Stimulated activated CD4-positive, alpha-beta T cell treated with anti-CD3 and anti-CD28 coated beads, Interleukin-1b, Interleukin-23, amount 100 ng/mL, for 1 hour (primary cell): ENCODE measurements around the gene ZNF471.
A peak's percentile ranks its signal among the peaks of the same experiment; 100 is the strongest.

Experiments
- DNase-seq, 2 donors: peaks; one replicate each; pipeline ENCODE4 v3.0.0-alpha.2; 2020; ENCODE audit warnings: low read depth in 2 of 2

The ZNF471 gene

GRCh38 chr19:56507446-56508289 lies at the start of gene ZNF471:
ZNF471 (plus strand) TSS chr19:56507855; CDS start chr19:56511572, 3,717 bp downstream.
- peak; percentile 42 to 62 for DNase-seq

DNA sequence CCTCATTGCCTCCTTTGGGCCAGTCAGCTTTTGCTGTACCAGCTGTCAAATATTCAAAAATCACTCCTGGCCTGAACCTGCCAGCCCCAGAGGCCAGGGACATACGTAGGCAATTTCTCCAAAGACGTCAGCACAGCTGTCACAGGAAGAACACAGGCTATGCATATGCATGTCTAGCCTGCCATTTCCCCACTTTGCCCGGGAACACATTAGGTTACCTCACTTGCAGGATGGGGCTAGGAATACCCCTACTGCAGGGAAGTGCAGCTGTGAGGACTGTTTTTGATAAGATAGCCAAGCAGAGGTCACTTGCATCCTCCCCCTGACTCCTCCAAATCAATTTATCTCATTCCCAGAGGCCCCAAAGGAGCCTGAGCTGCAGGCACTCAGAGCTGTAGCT lies 33.3 kb upstream of the ZNF471 start:
- no peak for DNase-seq

DNA sequence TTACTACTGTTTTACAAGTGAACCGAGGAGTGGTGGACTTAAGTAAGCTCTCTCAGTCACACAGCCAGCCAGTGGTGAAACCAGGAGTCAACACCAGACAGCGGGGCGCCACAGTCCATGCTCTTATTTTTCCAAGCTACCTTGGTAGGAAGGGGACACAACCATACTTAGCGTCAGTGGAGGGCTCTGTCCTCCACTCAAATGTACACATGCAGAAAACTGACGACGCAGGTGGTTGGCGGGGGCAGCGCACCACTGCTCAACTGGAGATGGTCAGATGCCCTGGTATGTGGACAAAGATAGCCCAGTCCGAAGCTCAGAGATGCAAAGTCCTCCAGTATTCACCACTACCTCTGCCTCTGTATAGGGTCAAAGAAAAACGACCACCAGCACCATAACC lies 31.6 kb upstream of the ZNF471 start:
- no peak for DNase-seq

GRCh38 chr19:56476651-56477428 lies 30.8 kb upstream of the ZNF471 start, which contains the start of gene ZNF667:
ZNF667 (minus strand) TSS chr19:56477345; CDS start chr19:56462370, 14,975 bp downstream.
- no peak for DNase-seq

GRCh38 chr19:56477429-56478338 lies 30.0 kb upstream of the ZNF471 start:
- DNase-seq, result peak in 1 of 2 donors; percentile 30

DNA sequence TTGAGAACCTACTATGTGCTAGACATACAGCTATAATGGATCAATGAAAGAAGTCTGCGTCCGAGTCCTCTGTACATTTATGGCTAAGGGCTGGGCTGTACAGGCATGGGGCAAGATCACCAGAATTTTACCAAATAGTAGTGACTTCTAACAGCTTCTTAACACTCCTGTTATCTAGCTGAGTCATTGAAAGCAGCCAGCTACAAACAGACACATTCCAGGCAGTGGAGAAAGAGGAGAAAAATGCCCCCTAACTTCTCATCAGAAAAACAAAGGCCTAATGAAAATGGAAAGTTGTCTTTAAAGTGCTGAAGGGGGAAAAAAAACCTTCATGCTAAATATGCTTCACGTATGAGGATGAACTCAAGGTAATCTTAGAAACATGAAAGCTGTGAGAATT lies 16.3 kb upstream of the ZNF471 start:
- no peak for DNase-seq

GRCh38 chr19:56504581-56504980 lies 3.1 kb upstream of the ZNF471 start:
- no peak for DNase-seq

DNA sequence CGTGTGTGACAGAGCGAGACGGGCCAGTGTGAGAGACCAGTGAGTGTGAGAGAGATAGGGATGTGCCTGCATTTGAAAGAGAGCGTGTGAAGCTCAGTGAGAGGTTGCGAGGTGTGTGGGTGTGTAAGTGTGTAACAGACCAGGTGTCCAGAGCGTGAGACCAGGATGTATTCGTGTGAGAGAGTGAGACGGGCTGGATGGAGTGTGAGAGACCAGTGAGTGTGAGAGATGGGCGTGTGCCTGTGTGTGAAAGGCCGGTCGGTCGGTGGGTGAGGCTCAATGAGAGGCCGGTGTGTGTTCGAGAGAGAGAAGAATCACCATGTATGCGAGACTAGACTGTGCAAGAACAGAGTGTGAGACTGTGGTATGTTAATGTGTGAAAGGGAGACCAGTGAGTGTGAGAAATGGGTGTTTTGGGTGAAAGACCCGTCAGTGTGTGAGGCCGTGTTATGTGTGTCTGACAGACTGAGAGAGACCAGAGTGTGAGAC lies 679 bp downstream of the ZNF471 start:
- no peak for DNase-seq

DNA sequence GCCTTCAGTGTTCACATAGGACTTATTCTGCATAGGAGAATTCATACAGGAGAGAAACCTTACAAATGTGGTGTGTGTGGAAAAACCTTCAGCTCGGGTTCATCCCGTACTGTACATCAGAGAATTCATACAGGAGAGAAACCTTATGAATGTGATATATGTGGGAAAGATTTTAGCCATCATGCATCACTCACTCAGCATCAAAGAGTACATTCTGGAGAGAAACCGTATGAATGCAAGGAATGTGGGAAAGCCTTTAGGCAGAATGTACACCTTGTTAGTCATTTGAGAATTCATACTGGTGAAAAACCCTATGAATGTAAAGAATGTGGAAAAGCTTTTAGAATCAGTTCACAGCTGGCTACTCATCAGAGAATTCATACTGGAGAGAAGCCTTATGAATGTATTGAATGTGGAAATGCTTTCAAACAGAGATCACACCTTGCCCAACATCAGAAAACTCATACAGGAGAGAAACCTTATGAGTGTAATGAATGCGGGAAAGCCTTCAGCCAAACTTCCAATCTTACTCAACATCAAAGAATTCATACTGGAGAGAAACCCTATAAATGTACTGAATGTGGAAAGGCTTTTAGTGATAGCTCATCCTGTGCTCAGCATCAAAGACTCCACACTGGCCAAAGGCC lies 17.7 kb downstream of the ZNF471 start:
- no peak for DNase-seq

GRCh38 chr19:56537442-56537841 lies 29.8 kb downstream of the ZNF471 start:
- DNase-seq, result no peak

DNA sequence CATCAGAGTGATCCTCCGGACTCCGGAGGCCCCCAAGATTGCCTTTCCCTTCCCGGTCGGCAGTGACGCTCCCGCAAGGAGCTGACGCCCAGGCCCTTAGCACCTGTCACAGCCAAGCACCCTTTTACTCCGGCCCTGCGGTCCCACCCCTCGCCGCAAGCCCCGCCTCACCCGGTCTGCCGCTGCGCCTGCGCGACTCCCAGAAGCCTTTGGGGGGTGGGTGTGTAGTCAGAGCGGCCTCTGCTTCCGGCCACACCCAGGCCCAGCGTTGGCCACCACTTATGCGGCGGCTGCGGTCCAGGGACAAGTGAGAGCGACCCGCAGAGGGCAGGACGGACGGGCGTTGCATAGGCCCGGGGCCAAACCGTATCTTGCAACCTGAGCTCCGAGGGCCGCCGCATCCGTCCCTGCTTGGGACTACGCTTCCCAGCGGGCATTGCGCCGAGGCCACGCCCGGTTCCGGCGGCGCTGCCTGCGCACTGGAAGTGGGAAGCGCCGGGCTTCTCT lies 30.7 kb downstream of the ZNF471 start:
- DNase-seq, result peak; percentile 68 to 78

GRCh38 chr19:56538761-56539263 lies 31.2 kb downstream of the ZNF471 start, which contains the start of gene ZFP28:
ZFP28 (plus strand) TSS chr19:56538948; CDS start chr19:56539019, 71 bp downstream.
- no peak for DNase-seq

DNA sequence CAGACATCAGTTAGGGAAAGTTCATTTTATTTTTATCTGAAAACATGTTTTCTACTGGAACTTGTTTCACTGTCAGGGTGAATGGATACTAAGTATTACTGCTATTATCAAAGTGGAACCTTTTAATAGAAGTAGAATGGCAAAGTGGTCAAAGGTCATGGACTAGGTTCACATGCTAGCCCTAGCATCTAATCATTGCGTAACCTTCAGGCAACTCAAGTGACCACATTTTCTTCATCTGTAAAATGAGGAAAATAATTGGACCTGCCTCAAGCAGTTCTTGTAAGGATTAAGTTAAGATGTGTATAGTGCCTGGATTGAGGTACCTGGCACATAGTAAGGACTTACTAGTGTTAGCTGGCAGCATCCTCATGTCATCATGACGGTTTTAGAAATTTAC lies 36.1 kb downstream of the ZNF471 start:
- DNase-seq, result no peak

GRCh38 chr19:56547535-56547934 lies 39.9 kb downstream of the ZNF471 start:
- no peak for DNase-seq

DNA sequence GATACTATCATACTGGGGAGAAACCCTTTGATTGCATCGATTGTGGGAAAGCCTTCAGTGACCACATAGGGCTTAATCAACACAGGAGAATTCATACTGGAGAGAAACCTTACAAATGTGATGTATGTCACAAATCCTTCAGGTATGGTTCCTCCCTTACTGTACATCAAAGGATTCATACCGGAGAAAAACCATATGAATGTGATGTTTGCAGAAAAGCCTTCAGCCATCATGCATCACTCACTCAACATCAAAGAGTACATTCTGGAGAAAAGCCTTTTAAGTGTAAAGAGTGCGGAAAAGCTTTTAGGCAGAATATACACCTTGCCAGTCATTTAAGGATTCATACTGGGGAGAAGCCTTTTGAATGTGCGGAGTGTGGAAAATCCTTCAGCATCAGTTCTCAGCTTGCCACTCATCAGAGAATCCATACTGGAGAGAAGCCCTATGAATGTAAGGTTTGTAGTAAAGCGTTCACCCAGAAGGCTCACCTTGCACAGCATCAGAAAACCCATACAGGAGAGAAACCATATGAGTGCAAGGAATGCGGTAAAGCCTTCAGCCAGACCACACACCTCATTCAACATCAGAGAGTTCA lies 46.7 kb downstream of the ZNF471 start:
- no peak for DNase-seq

- DNase-seq, result no peak
Observed at GRCh38 chr19:56562766-56563165, 55.1 kb downstream of the ZNF471 start.

DNA sequence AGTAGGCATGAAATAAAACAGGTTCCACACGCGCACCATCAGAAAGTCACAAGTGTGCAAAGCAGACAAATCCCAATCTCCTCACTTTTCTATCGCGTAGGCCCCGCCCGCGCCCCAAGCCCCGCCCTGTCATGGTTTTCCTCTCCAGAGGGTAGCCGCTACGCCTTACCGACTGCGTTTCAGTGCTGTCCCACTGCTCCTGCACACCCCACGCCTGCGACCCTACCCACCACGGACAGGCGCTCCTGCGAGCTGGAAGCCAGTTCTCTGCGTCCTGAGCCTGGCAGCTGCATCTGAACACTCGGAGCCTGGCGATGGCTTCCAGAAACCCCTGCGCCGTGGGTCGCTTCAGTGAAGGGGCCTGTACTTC lies 59.2 kb downstream of the ZNF471 start:
- DNase-seq, result peak in 1 of 2 donors; percentile 11

DNA sequence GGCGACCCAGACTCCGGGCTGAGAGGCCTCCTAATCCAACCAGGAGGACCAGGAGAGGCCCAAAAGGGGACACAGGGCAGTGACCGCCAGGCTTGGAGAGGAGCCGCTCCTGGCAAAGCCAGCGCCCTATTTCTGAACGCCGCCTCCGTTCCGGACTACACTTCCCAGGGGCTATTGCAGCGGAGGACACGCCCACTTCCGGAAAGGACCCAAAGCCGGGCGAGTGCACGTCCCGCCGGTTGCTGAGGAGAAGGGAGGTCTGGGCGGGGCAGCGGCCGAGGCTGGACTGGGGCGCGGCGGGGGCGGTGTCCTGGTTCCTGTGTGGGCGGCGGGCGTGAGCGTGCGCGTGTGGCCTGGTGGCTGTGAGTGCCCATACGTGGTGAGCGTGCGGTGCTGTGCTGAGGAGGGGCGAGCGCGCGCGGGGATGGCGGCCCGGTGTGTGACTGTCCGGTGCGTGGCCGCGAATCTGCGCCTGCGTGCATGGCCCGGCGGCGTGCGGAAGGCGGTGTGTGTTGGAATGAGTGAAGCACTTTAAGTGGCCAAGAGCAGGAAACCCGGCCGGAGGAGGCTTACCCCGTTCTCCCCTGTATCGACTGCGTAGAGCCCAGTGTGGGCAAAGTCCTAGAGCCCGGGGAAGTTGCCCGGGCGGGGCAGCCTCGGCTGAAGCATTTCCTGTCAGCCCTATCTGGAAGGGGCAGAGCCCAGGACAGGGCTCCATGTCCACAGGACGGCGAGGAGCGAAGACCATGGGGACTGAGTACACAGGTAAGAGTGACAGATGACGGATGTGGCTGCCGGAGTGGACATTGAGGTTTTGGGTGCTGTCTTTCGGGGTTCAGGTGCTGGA lies 59.8 kb downstream of the ZNF471 start, which contains the start of gene ZNF470:
Gene ZNF470, plus strand, starts transcription at position 195 of the 847 bp plus-strand sequence. CDS start 2,844 bp downstream, outside the sequence.
- peak; percentile 59 to 71 for DNase-seq

DNA sequence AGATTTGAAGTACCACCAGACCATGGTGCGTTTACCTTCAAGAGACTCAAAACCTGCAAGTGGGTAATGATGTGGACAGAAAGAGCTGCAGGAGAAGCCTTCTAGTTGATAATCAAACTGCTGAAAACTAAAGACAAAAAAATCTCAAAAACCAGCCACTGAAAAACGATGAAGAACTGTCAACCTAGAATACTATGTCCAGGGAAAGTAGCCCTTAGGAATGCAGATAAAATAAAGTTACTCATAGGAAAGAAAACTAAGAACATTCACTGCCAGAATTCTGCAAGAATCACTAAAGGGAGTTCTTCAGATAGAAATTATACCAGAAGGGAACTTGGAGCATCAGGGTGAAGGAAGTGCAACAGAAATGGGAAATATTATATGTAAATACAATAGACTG lies 64.9 kb downstream of the ZNF471 start:
- no peak for DNase-seq
